GM12878 (cell line): ENCODE measurements around the gene MEIS1. TPM values are rescaled to one million over a fixed set of nuclear protein-coding genes. Genes with fewer than 3 reads are reported as not detected.

Experiments used
- ATAC-seq: fragments of 200-7000 bp; cut with Tn5 transposase; 3 replicates; pipeline ENCODE4 v1.9.1; 2020; ENCODE audit warnings: mild to moderate bottlenecking, moderate library complexity
- BruUV-seq: library from RNA; stranded (reverse); fragments of 400-500 nt; replicated peaks from 2 replicates; lab custom pipeline; 2021; lab: Mats Ljungman, UMichigan
- CTCF ChIA-PET: fragments of 300-600 bp; sonication (Branson Sonifier 250); formaldehyde crosslinking; extraction: SDS; loops from one replicate; lab custom pipeline; 2021; ENCODE audit warnings: inconsistent platforms; lab: Yijun Ruan, JAX
- POLR2A ChIA-PET: fragments of 350-600 bp; formaldehyde crosslinking; extraction: SDS; loops from one replicate; lab custom pipeline; 2021; ENCODE audit warnings: inconsistent platforms; lab: Charles Lee
- RAD21 ChIA-PET: fragments of 300-600 bp; sonication (Branson Sonifier 250); formaldehyde crosslinking; loops from one replicate; lab custom pipeline; 2023; ENCODE audit warnings: antibody characterized with exemption; ENCODE audit not compliant: unreplicated experiment; lab: Charles Lee
- SMC1A ChIA-PET: fragments of 300-600 bp; sonication (Branson Sonifier 250); formaldehyde crosslinking; loops from one replicate; lab custom pipeline; 2023; ENCODE audit not compliant: unreplicated experiment, uncharacterized antibody; lab: Charles Lee
- DNase-seq: peaks from one replicate; pipeline ENCODE4 v3.0.0-alpha.2; 2011; ENCODE audit warnings: low read depth, low spot score
- FAIRE-seq: peaks from 3 replicates; lab custom pipeline; 2011; peaks lifted over from hg19 to GRCh38; lab: Jason Lieb, UNC
- H2AFZ ChIP-seq: 2 replicates; pipeline ENCODE4 v1.6.0; 2011; ENCODE audit warnings: low read depth, low read length, control low read depth; ENCODE audit not compliant: control insufficient read depth
- H3K27ac ChIP-seq: 2 replicates; pipeline ENCODE4 v1.5.1; 2011; ENCODE audit warnings: control low read depth; ENCODE audit not compliant: control insufficient read depth, insufficient read depth
- H3K27me3 ChIP-seq, 2 experiments: replicated peaks in 1 of 2; 2 replicates each; pipeline versions ENCODE4 v1.6.0 to v1.6.1; 2011; ENCODE audit warnings: low read length in 1 of 2; ENCODE audit not compliant: control insufficient read depth in 2 of 2, insufficient read depth in 2 of 2
- H3K36me3 ChIP-seq, 2 experiments: 2 replicates each; pipeline ENCODE4 v1.5.1; 2011; ENCODE audit warnings: low read length in 1 of 2; ENCODE audit not compliant: control insufficient read depth in 2 of 2, insufficient read depth in 2 of 2
- H3K4me1 ChIP-seq: 2 replicates; pipeline ENCODE4 v1.6.1; 2011; ENCODE audit warnings: mild to moderate bottlenecking, low read length, moderate library complexity, mixed read lengths; ENCODE audit not compliant: control insufficient read depth, insufficient read depth
- H3K4me2 ChIP-seq: 2 replicates; pipeline ENCODE4 v1.6.0; 2011; ENCODE audit warnings: control low read depth; ENCODE audit not compliant: control insufficient read depth, insufficient read depth
- H3K4me3 ChIP-seq: fragments of 200-600 bp; sonication (generic); 2 replicates; pipeline ENCODE4 v1.5.1; 2016
- H3K79me2 ChIP-seq: 2 replicates; pipeline ENCODE4 v1.6.0; 2011; ENCODE audit warnings: low read length; ENCODE audit not compliant: control insufficient read depth, insufficient read depth
- H3K9ac ChIP-seq: 2 replicates; pipeline ENCODE4 v1.8.0; 2011; ENCODE audit warnings: low read length, control low read depth, mixed read lengths; ENCODE audit not compliant: control insufficient read depth, insufficient read depth
- H3K9me3 ChIP-seq: replicated peaks from 3 replicates; pipeline ENCODE4 v1.5.1; 2011; ENCODE audit warnings: mild to moderate bottlenecking, low read length; ENCODE audit not compliant: control insufficient read depth, insufficient read depth
- H4K20me1 ChIP-seq: 2 replicates; pipeline ENCODE4 v1.6.0; 2011; ENCODE audit not compliant: control insufficient read depth, insufficient read depth
- BMI1 ChIP-seq: fragments of 450-650 bp; IDR thresholded peaks from 2 replicates; pipeline ENCODE4 v1.6.1; 2016; ENCODE audit warnings: mild to moderate bottlenecking, moderate library complexity, borderline replicate concordance
- E2F8 ChIP-seq: fragments of 450-650 bp; IDR thresholded peaks from 2 replicates; pipeline ENCODE4 v1.6.1; 2018; ENCODE audit warnings: mild to moderate bottlenecking, low read depth, moderate library complexity; ENCODE audit not compliant: partially characterized antibody
- MLLT1 ChIP-seq: fragments of 450-650 bp; IDR thresholded peaks from 2 replicates; pipeline ENCODE4 v1.6.1; 2016; ENCODE audit warnings: mild to moderate bottlenecking
- NFYB ChIP-seq: IDR thresholded peaks from 2 replicates; pipeline ENCODE4 v1.6.1; 2011; ENCODE audit warnings: low read depth, mild to moderate bottlenecking, low read length, improper control_type of control experiment, moderate library complexity; ENCODE audit not compliant: insufficient read depth
- TCF12 ChIP-seq: IDR thresholded peaks from 2 replicates; pipeline ENCODE4 v1.6.1; 2011; ENCODE audit warnings: low read depth, mild to moderate bottlenecking, low read length
- WRNIP1 ChIP-seq: IDR thresholded peaks from 2 replicates; pipeline ENCODE4 v1.6.1; 2011; ENCODE audit warnings: low read depth, low read length, improper control_type of control experiment, borderline replicate concordance
- WGBS: methylation state at CpG from one replicate; pipeline ENCODE4 v1.1.6; 2016; ENCODE audit warnings: low lambda C conversion rate; ENCODE audit not compliant: insufficient replicate concordance, insufficient coverage; ENCODE audit errors: missing lambda C conversion rate; 5-methylcytosine and 5-hydroxymethylcytosine counted together
- in situ Hi-C: fragments of 300-500 bp; cut with MboI; formaldehyde crosslinking; loops from 9 replicates; pipeline ENCODE4 v1.14.3; 2018; ENCODE audit warnings: mixed read lengths
- intact Hi-C: fragments of 100-400 bp; cut with micrococcal nuclease; formaldehyde crosslinking; loops from one replicate; pipeline ENCODE4 v1.14.2; 2022; ENCODE audit not compliant: unreplicated experiment
- polyA plus RNA-seq, 11 experiments: library from polyadenylated mRNA; depleted of rRNA in 4 of 11; unstranded in 6 of 11; stranded (reverse) in 5 of 11; fragments of >200 nt; fragmentation: Nextera tagmentation in 4 of 11; fragmentation: Illumina TruSeq in 1 of 11; extraction: Ambion mirVana in 4 of 11; extraction: Trizol in 1 of 11; gene quantifications; 1 replicate in 1 of 11; 2 replicates in 10 of 11; pipeline versions ENCODE4 v1.2.1 to v1.2.3, GENCODE V29; 2011 to 2016; ENCODE audit warnings: inconsistent platforms in 2 of 11, missing spikeins in 2 of 11, low read depth in 1 of 11
- total RNA-seq, 4 experiments: library from RNA; depleted of rRNA in 3 of 4; stranded (reverse); fragments of >200 nt in 3 of 4; fragmentation: Illumina TruSeq in 1 of 4; extraction: Trizol in 1 of 4; gene quantifications; 2 replicates each; pipeline versions ENCODE4 v1.2.1 to v1.2.3, GENCODE V29; 2013 to 2021

Gene MEIS1
- total and polyA plus RNA-seq, 10 of the 15 experiments (the other 5 are each of a cell fraction or from before 2014, with no cell fraction given) = 0.04 to 0.31 (median 0.14) TPM; not detected in 6

GRCh38 chr2:66431846-66432587, 2.9 kb upstream of the MEIS1 start (continued):
- no peak for TF ChIP-seq E2F8

GRCh38 chr2:66432801-66433694, 1.9 kb upstream of the MEIS1 start:
- in situ Hi-C loops = loop anchor here (25.0 kb wide), 2 partner anchors 1404 to 2004 kb away; no protein-coding TSS in a partner anchor
- no peak for DNase-seq
- H3K27me3 ChIP-seq = peaks cover 9 to 29% of the 10 kb centered on the region in 2 experiments

More at GRCh38 chr2:66432801-66433694, 1.9 kb upstream of the MEIS1 start:
- RAD21 ChIA-PET = no interaction called here
- 23% methylated on average over 50 of the region's 51 CpGs for WGBS
- H3K36me3 ChIP-seq = no peaks in the 10 kb centered on the region
- SMC1A ChIA-PET = no interaction called here
- 0 out of 2 replicates have a peak overlapping the region, but pooled peaks have one; percentile 57 for H3K4me3 ChIP-seq
- ATAC-seq (peak; percentile 21; the same call in 1 of the 3 replicates), FAIRE-seq (no peak)
- no peaks in the 10 kb centered on the region for H3K4me1 ChIP-seq
- TF ChIP-seq WRNIP1 = no peak
- TF ChIP-seq TCF12 = no peak
- peak; percentile 27; the same call in 1 of the 2 replicates for TF ChIP-seq NFYB
- no peak for TF ChIP-seq BMI1
- no peak for TF ChIP-seq MLLT1
- CTCF ChIA-PET = interaction anchor here (0.6 kb wide), 1 partner anchor 31 kb away, joined by 4 read pairs; no protein-coding TSS in a partner anchor
- POLR2A ChIA-PET = no interaction called here
- H3K79me2 ChIP-seq = no peaks in the 10 kb centered on the region
- no peaks in the 10 kb centered on the region for H4K20me1 ChIP-seq
- no peaks in the 10 kb centered on the region; the same call in 2 of the 3 replicates for H3K9me3 ChIP-seq
- no peak overlapping the region for H2AFZ ChIP-seq
- intact Hi-C loops = loop anchor here (2.0 kb wide), 1 partner anchor 142 kb away; no protein-coding TSS in a partner anchor
- no TSS peak for BruUV-seq
- H3K4me2 ChIP-seq = peak overlapping the region; percentile 61
- no peak overlapping the region for H3K27ac ChIP-seq
- no peak overlapping the region for H3K9ac ChIP-seq
